ENCODE results near the gene ZNF414. TPM values are rescaled to one million over a fixed set of nuclear protein-coding genes. Genes with fewer than 3 reads are reported as not detected.

The ZNF414 gene
- polyA plus RNA-seq, 1 donor from 2014 or later, result 3.4 TPM

- H4K20me1 ChIP-seq (ENCODE audit: insufficient read depth), result no peaks in the 10 kb centered on the region
- no peaks in the 10 kb centered on the region for H3K27me3 ChIP-seq (ENCODE audit: insufficient read depth, low read depth, low read length)
- no peak overlapping the region for H3K27ac ChIP-seq (ENCODE audit: low read length)
- H3K79me2 ChIP-seq (replicated peaks; ENCODE audit: insufficient read depth, low read length), result peaks cover 3% of the 10 kb centered on the region
- no peak overlapping the region for H3K4me2 ChIP-seq (ENCODE audit: low read length)
- no peaks in the 10 kb centered on the region for H3F3A ChIP-seq (ENCODE audit: insufficient read depth, low read length, poor library complexity, severe bottlenecking)
- H2AFZ ChIP-seq (ENCODE audit: low read depth, low read length), result no peak overlapping the region
- H3K9me2 ChIP-seq (ENCODE audit: insufficient read depth, low read length), result no peaks in the 10 kb centered on the region
- peaks cover 12% of the 10 kb centered on the region for H3K36me3 ChIP-seq (ENCODE audit: insufficient read depth, low read length)
- H3K9ac ChIP-seq (ENCODE audit: low read length), result no peak overlapping the region
- H3K9me3 ChIP-seq (ENCODE audit: low read length), result no peaks in the 10 kb centered on the region
- TF ChIP-seq, protein P1, sequence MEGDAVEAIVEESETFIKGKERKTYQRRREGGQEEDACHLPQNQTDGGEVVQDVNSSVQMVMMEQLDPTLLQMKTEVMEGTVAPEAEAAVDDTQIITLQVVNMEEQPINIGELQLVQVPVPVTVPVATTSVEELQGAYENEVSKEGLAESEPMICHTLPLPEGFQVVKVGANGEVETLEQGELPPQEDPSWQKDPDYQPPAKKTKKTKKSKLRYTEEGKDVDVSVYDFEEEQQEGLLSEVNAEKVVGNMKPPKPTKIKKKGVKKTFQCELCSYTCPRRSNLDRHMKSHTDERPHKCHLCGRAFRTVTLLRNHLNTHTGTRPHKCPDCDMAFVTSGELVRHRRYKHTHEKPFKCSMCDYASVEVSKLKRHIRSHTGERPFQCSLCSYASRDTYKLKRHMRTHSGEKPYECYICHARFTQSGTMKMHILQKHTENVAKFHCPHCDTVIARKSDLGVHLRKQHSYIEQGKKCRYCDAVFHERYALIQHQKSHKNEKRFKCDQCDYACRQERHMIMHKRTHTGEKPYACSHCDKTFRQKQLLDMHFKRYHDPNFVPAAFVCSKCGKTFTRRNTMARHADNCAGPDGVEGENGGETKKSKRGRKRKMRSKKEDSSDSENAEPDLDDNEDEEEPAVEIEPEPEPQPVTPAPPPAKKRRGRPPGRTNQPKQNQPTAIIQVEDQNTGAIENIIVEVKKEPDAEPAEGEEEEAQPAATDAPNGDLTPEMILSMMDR (IDR thresholded peaks at IDR 0.05; ENCODE audit: poor library complexity, severe bottlenecking), result no peak
- no peak for TF ChIP-seq POLR2AphosphoS5 (IDR thresholded peaks at IDR 0.05)
- TF ChIP-seq RAD21 (conservative IDR thresholded peaks at IDR 0.05), result no peak
- TF ChIP-seq TAF1 (IDR thresholded peaks at IDR 0.05; ENCODE audit: low read depth), result no peak
- no peak for TF ChIP-seq REST (IDR thresholded peaks at IDR 0.05; ENCODE audit: borderline replicate concordance)
- no peak for TF ChIP-seq EZH2 (IDR thresholded peaks at IDR 0.05; ENCODE audit: borderline replicate concordance, insufficient read depth, low read length, poor library complexity, severe bottlenecking)
- no peak for TF ChIP-seq MXI1 (conservative IDR thresholded peaks at IDR 0.05; ENCODE audit: poor library complexity, severe bottlenecking)
- no peak for TF ChIP-seq EP300 (conservative IDR thresholded peaks at IDR 0.05; ENCODE audit: poor library complexity, severe bottlenecking)
- H3K4me3 ChIP-seq (ENCODE audit: low read length), result no peak overlapping the region
Observed at GRCh38 chr19:8488365-8488764, 25.6 kb downstream of the ZNF414 start.

GRCh38 chr19:8487137-8487851, 26.7 kb downstream of the ZNF414 start:
- no peak overlapping the region for H3K4me2 ChIP-seq (ENCODE audit: low read length)
- TF ChIP-seq EP300 (conservative IDR thresholded peaks at IDR 0.05; ENCODE audit: poor library complexity, severe bottlenecking) (no peak), MXI1 (conservative IDR thresholded peaks at IDR 0.05; ENCODE audit: poor library complexity, severe bottlenecking) (no peak), REST (IDR thresholded peaks at IDR 0.05; ENCODE audit: borderline replicate concordance) (no peak), POLR2AphosphoS5 (IDR thresholded peaks at IDR 0.05) (no peak), SMC3 (conservative IDR thresholded peaks at IDR 0.05; ENCODE audit: poor library complexity) (no peak), RAD21 (conservative IDR thresholded peaks at IDR 0.05) (no peak), TAF1 (IDR thresholded peaks at IDR 0.05; ENCODE audit: low read depth) (no peak), EZH2 (IDR thresholded peaks at IDR 0.05; ENCODE audit: borderline replicate concordance, insufficient read depth, low read length, poor library complexity, severe bottlenecking) (no peak)
- TF ChIP-seq, protein P1 (IDR thresholded peaks at IDR 0.05; ENCODE audit: poor library complexity, severe bottlenecking), result no peak
- no peaks in the 10 kb centered on the region for H3F3A ChIP-seq (ENCODE audit: insufficient read depth, low read length, poor library complexity, severe bottlenecking)
- peaks cover 3% of the 10 kb centered on the region for H3K79me2 ChIP-seq (replicated peaks; ENCODE audit: insufficient read depth, low read length)
- no peak overlapping the region for H3K4me3 ChIP-seq (ENCODE audit: low read length)
- peaks cover 12% of the 10 kb centered on the region for H3K36me3 ChIP-seq (ENCODE audit: insufficient read depth, low read length)
- H3K9me2 ChIP-seq (ENCODE audit: insufficient read depth, low read length), result no peaks in the 10 kb centered on the region
- H3K27me3 ChIP-seq (ENCODE audit: insufficient read depth, low read depth, low read length), result no peaks in the 10 kb centered on the region
- H2AFZ ChIP-seq (ENCODE audit: low read depth, low read length), result no peak overlapping the region
- H4K20me1 ChIP-seq (ENCODE audit: insufficient read depth), result peaks cover 8% of the 10 kb centered on the region
- no peaks in the 10 kb centered on the region for H3K9me3 ChIP-seq (ENCODE audit: low read length)
- no peak overlapping the region for H3K9ac ChIP-seq (ENCODE audit: low read length)
- no peak overlapping the region for H3K27ac ChIP-seq (ENCODE audit: low read length)
